Cardiac muscle cell (in vitro differentiated cells and primary cell): ENCODE measurements around the gene KCTD19. TPM values are rescaled to one million over a fixed set of nuclear protein-coding genes. Genes with fewer than 3 reads are reported as not detected.
"Not testable (repeated sequence)": the region's sequence is repeated elsewhere in the genome, so short reads cannot be mapped to it uniquely, and the experiment has no call there.

Experiments used
- DNase-seq, 2 donors: peaks; one replicate each; pipeline versions ENCODE4 v3.0.0 to v3.0.0-alpha.2; 2010 to 2017; ENCODE audit warnings: low read depth in 1 of 2, low spot score in 1 of 2
- H3K27ac ChIP-seq: fragments of 200-600 bp; sonication (generic); 2 replicates; pipeline ENCODE4 v1.5.1; 2016
- H3K27me3 ChIP-seq: fragments of 200-600 bp; sonication (generic); 2 replicates; pipeline ENCODE4 v1.6.0; 2016; ENCODE audit warnings: control low read depth
- H3K36me3 ChIP-seq: fragments of 200-600 bp; sonication (generic); 2 replicates; pipeline ENCODE4 v1.5.1; 2016; ENCODE audit warnings: control low read depth
- H3K4me1 ChIP-seq: fragments of 200-600 bp; sonication (generic); 2 replicates; pipeline ENCODE4 v1.8.1; 2017; ENCODE audit warnings: low read depth, mild to moderate bottlenecking, mixed run types
- H3K4me3 ChIP-seq: fragments of 200-600 bp; sonication (generic); 2 replicates; pipeline ENCODE4 v1.5.1; 2016; ENCODE audit warnings: mild to moderate bottlenecking
- H3K9me3 ChIP-seq: fragments of 200-600 bp; sonication (generic); 2 replicates; pipeline ENCODE4 v1.5.1; 2017; ENCODE audit warnings: low read depth, mild to moderate bottlenecking, control low read depth
- CTCF ChIP-seq: IDR thresholded peaks from 2 replicates; pipeline ENCODE4 v1.5.1; 2012; ENCODE audit warnings: low read depth, mild to moderate bottlenecking, low read length
- polyA plus RNA-seq: library from polyadenylated mRNA; unstranded; fragments of >200 nt; fragmentation: Nextera tagmentation; extraction: Ambion mirVana; gene quantifications from 2 replicates; pipeline ENCODE4 v1.2.1, GENCODE V29; 2016
- total RNA-seq: library from RNA; depleted of rRNA; stranded (reverse); fragments of >200 nt; gene quantifications from 2 replicates; pipeline ENCODE4 v1.2.3, GENCODE V29; 2016

Gene KCTD19
- total RNA-seq: 0.21 and 1.9 TPM in 2 replicates
- 1.6 TPM in 1 of 2 replicates, not detected in the other for polyA plus RNA-seq

GRCh38 chr16:67326472-67327309, at the start of gene KCTD19, which contains the start of gene LRRC36:
Gene KCTD19, minus strand, starts transcription at chr16:67326741. Its CDS starts 34 bp downstream, at chr16:67326707.
Gene LRRC36, plus strand, starts transcription at chr16:67326815. Its CDS starts 48 bp downstream, at chr16:67326863.
- no peaks in the 10 kb centered on the region for H3K9me3 ChIP-seq
- H3K27ac ChIP-seq: no peak within 1 kb of the TSS
- no peaks in the 10 kb centered on the region for H3K4me1 ChIP-seq
- H3K27me3 ChIP-seq: peaks cover 36% of the 10 kb centered on the region
- H3K36me3 ChIP-seq: no peaks in the 10 kb centered on the region
- TF ChIP-seq CTCF: peak; percentile 38
- H3K4me3 ChIP-seq: peak within 1 kb of the TSS; percentile 35
- DNase-seq: peak; percentile 27 to 90

DNA sequence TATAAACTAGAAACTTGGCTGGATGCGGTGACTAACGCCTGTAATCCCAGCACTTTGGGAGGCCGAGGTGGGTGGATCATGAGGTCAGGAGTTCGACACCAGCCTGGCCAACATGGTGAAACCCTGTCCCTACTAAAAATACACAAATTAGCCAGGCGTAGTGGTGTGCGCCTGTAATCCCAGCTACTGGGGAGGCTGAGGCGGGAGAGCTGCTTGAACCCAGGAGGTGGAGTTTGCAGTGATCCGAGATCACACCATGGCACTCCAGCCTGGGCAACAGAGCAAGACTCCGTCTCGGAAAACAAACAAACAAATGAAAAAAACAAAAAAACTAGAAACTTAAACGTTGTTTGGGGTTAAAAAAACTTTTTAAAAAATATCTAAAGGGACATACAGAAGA, 49.5 kb upstream of the KCTD19 start:
- not testable (repeated sequence) for H3K4me3 ChIP-seq, H3K4me1 ChIP-seq, H3K36me3 ChIP-seq, H3K9me3 ChIP-seq, H3K27ac ChIP-seq, DNase-seq
- H3K27me3 ChIP-seq: peaks cover 26% of the 10 kb centered on the region

DNA sequence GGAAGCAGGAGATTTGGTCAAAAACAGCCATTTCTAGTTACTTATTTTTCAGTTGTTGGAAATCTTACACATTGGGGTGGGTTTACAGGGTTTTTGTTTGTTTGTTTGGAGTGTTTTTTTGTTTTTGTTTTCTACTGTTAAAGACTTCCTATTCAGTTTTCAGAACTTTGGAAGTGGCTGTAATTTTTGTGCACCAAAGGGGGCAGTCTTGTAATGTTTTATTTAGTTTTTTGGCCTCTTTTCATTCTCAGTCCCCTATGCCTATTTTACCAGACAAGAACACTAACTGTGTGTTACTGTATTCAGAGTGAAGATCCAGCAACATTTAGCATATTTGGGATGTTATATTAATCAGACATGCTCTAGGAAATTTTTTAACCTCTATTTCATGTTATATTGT, 46.1 kb upstream of the KCTD19 start:
- peak in 1 of 2 donors; percentile 56 for DNase-seq
- H3K27me3 ChIP-seq: peaks cover 58% of the 10 kb centered on the region
- no peaks in the 10 kb centered on the region for H3K4me1 ChIP-seq
- H3K9me3 ChIP-seq: no peaks in the 10 kb centered on the region
- H3K4me3 ChIP-seq: no peak overlapping the region
- no peak overlapping the region for H3K27ac ChIP-seq
- TF ChIP-seq CTCF: peak; percentile 49
- no peaks in the 10 kb centered on the region for H3K36me3 ChIP-seq

GRCh38 chr16:67370661-67371060, 44.1 kb upstream of the KCTD19 start:
- no peak for TF ChIP-seq CTCF
- H3K27ac ChIP-seq: no peak overlapping the region

GRCh38 chr16:67364600-67365235, 38.2 kb upstream of the KCTD19 start:
- no peaks in the 10 kb centered on the region for H3K36me3 ChIP-seq
- no peak overlapping the region for H3K4me3 ChIP-seq
- H3K27me3 ChIP-seq: peaks cover 80% of the 10 kb centered on the region
- H3K9me3 ChIP-seq: no peaks in the 10 kb centered on the region
- no peak for DNase-seq
- no peaks in the 10 kb centered on the region for H3K4me1 ChIP-seq
- TF ChIP-seq CTCF: no peak
- no peak overlapping the region for H3K27ac ChIP-seq

More at GRCh38 chr16:67370661-67371060, 44.1 kb upstream of the KCTD19 start:
- no peaks in the 10 kb centered on the region for H3K4me1 ChIP-seq
- H3K4me3 ChIP-seq: no peak overlapping the region
- H3K9me3 ChIP-seq: no peaks in the 10 kb centered on the region
- DNase-seq: no peak
- peaks cover 65% of the 10 kb centered on the region for H3K27me3 ChIP-seq
- H3K36me3 ChIP-seq: no peaks in the 10 kb centered on the region

- H3K36me3 ChIP-seq: no peaks in the 10 kb centered on the region
- H3K4me3 ChIP-seq: no peak overlapping the region
- no peak for TF ChIP-seq CTCF
- H3K9me3 ChIP-seq: no peaks in the 10 kb centered on the region
- no peaks in the 10 kb centered on the region for H3K4me1 ChIP-seq
- H3K27ac ChIP-seq: no peak overlapping the region
- H3K27me3 ChIP-seq: peaks cover 47% of the 10 kb centered on the region
- no peak for DNase-seq
These were observed 34.5 kb upstream of the KCTD19 start for GRCh38 chr16:67361038-67361437.

DNA sequence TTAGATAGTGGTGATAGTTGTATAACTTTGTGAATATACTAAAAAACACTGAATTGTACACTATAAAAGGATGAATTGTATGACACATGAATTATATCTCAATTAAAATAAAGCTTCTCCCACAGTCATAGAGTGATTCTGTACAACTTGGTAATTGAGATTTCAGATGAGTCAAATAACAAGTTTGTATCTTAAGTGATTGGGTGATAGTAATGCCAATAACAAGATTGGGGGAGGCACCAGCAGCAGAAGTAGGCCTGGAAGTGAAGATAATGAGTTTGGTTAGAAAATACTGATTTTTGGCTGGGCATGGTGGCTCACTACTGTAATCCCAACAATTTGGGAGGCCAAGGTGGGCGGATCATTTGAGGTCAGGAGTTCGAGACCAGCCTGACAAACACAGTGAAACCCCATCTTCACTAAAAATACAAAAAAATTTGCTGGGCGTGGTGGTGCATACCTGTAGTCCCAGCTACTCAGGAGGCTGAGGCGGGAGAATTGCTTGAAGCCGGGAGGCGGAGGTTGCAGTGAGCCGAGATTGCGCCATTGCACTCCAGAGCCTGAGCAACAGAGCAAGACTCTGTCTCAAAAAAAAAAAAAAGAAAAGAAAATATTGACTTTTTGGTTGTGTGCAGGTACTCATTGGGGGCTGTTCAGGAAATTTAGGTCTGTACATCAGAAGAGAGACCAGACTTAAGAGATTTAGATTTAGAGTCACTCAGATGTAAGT, 33.2 kb upstream of the KCTD19 start:
- H3K27me3 ChIP-seq: peaks cover 35% of the 10 kb centered on the region
- not testable (repeated sequence) for H3K9me3 ChIP-seq, H3K4me1 ChIP-seq, H3K27ac ChIP-seq, DNase-seq, H3K36me3 ChIP-seq, H3K4me3 ChIP-seq
